Spinal cord (tissue), 10 donors: ENCODE results near the gene PACS1. TPM values are rescaled to one million over a fixed set of nuclear protein-coding genes. Genes with fewer than 3 reads are reported as not detected.

Experiments
- DNase-seq, 6 donors: peaks; one replicate each; pipeline versions ENCODE4 v3.0.0 to v3.0.0-alpha.2; 2013 to 2015; ENCODE audit warnings: low spot score in 6 of 6, low read depth in 4 of 6
- H3K27ac ChIP-seq: one replicate; pipeline ENCODE4 v1.5.1; 2013; ENCODE audit warnings: low read depth, low read length, control low read depth
- H3K27me3 ChIP-seq: one replicate; pipeline ENCODE4 v1.6.1; 2013; ENCODE audit warnings: low read length; ENCODE audit not compliant: control insufficient read depth, insufficient read depth
- H3K36me3 ChIP-seq: one replicate; pipeline ENCODE4 v1.6.1; 2013; ENCODE audit warnings: low read length; ENCODE audit not compliant: control insufficient read depth, insufficient read depth
- H3K4me1 ChIP-seq: one replicate; pipeline ENCODE4 v1.6.1; 2013; ENCODE audit warnings: low read length; ENCODE audit not compliant: control insufficient read depth, insufficient read depth
- H3K4me3 ChIP-seq: one replicate; pipeline ENCODE4 v1.5.1; 2013; ENCODE audit warnings: low read depth, low read length, control low read depth
- H3K9me3 ChIP-seq: one replicate; pipeline ENCODE4 v1.6.1; 2013; ENCODE audit warnings: low read length; ENCODE audit not compliant: control insufficient read depth, insufficient read depth
- WGBS: methylation state at CpG from one replicate; pipeline ENCODE4 v1.1.5; 2013; ENCODE audit warnings: missing lambda C conversion rate; ENCODE audit not compliant: insufficient coverage; 5-methylcytosine and 5-hydroxymethylcytosine counted together
- polyA plus RNA-seq, 2 donors: library from polyadenylated mRNA; unstranded; fragments of 120-200 nt; gene quantifications; one replicate each; pipeline ENCODE4 v1.2.1, GENCODE V29; 2013; ENCODE audit not compliant: insufficient read length in 2 of 2
- total RNA-seq, 2 donors: library from RNA; depleted of rRNA in 1 of 2; stranded (reverse); fragments of 120-200 nt in 1 of 2; fragments of >200 nt in 1 of 2; gene quantifications; one replicate each; pipeline versions ENCODE4 v1.2.3 to v1.2.4, GENCODE V29; 2013 to 2014
- donor health status: healthy.

The PACS1 gene
- total and polyA plus RNA-seq, 4 donors = 29.9 to 114 (median 72.1) TPM

DNA sequence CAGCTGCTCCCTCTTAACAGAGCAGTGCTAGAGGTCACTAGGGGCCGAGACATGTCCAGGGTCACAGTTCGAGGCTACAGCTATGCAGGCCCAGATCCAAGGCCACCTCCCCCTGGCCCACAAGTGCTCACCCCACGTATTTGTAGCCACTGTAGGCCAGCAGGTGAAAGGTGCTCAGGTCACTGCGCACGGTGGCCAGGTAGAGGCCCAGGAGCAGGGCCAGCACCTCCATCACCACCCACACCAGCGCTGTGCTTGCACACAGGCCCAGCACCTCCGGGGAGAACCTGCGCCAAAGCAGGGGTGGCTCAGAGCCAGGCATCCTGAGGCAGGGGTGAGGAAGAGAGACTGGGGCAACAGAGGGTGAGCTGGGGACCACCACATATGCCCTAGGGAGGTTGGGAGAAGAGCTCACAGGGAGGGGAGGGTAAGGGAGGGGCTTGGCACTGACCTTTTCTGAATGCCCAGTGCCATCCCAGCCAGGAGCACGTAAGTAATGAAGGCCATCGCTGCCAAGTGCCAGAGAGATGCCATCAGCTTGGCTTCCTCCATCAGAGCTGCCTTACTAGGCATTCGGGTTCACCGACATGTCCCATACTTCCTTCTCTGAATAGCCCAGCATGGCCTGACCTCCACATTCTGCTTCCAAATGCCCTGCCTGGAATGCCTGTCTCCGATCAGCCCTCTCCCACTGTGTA is 215.3 kb downstream of the PACS1 start:
- H3K27me3 ChIP-seq = no peaks in the 10 kb centered on the region
- H3K9me3 ChIP-seq = no peaks in the 10 kb centered on the region
- WGBS = 78% methylated on average over 10 of the region's 13 CpGs
- peaks cover 59% of the 10 kb centered on the region for H3K36me3 ChIP-seq
- no peak overlapping the region for H3K4me3 ChIP-seq
- H3K27ac ChIP-seq = no peak overlapping the region
- H3K4me1 ChIP-seq = peaks cover 69% of the 10 kb centered on the region
- no peak for DNase-seq

DNA sequence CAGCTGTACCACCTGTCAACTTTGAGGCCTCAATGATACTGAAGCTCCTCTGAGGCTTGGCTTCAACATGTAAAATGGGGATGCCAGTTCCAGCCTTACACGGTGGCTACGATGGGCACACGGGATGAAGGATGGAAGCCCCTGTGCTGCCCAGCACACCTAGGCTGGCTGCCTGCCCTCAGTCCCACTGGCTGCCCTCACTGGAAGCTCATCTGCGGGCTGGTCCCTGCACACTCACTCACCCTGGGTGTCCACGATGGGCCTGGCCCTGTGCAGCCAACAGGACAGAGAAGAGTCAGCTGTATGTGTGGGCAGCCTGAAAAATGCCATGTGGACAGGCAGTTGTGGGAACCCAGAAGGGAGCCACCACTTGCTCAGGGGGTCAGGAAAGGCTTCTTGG is 216.6 kb downstream of the PACS1 start:
- WGBS = 85% methylated on average over 5 of the region's 5 CpGs

DNA sequence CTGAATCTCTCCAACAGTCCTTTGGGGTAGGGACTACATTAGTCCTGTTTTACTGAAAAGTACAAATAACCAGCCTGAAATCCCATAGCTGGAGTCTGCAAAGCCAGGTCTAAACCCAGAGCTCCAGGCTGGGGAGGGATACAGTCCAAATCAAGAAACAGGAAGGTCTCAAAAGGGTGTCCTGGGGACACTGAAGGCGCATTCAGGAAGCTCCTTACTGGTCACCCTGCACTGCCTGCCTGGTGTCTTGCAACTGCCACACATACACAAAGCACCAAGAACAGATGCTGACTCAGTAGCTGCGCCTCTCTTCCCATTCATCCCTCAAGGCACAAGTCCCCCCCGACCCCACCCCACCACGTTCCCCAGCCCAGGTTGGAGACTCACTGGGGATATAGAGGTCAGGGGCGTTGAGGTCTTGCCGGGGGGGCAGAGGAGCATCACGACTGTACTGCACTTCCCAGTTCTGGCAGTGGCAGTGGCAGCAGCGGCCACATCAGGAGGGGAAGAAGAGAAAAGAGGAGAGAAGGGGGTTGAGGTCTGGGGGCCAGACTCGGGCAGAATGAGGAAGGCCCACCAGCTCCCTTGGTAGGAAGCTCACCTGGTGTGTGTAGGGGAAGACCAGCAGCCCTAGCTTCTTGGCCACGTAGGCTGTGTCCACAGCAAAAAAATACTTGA is 217.3 kb downstream of the PACS1 start:
- peaks cover 3% of the 10 kb centered on the region for H3K27me3 ChIP-seq
- no peaks in the 10 kb centered on the region for H3K9me3 ChIP-seq
- 66% methylated on average over 7 of the region's 10 CpGs for WGBS
- no peak for DNase-seq
- peaks cover 60% of the 10 kb centered on the region for H3K4me1 ChIP-seq
- no peak overlapping the region for H3K4me3 ChIP-seq
- H3K27ac ChIP-seq = no peak overlapping the region
- H3K36me3 ChIP-seq = peaks cover 48% of the 10 kb centered on the region

More for the DNA sequence above, 216.6 kb downstream of the PACS1 start:
- no peak for DNase-seq
- no peak overlapping the region for H3K4me3 ChIP-seq
- peaks cover 62% of the 10 kb centered on the region for H3K4me1 ChIP-seq
- peaks cover 52% of the 10 kb centered on the region for H3K36me3 ChIP-seq
- H3K9me3 ChIP-seq = no peaks in the 10 kb centered on the region
- no peak overlapping the region for H3K27ac ChIP-seq
- peaks cover 2% of the 10 kb centered on the region for H3K27me3 ChIP-seq

DNA sequence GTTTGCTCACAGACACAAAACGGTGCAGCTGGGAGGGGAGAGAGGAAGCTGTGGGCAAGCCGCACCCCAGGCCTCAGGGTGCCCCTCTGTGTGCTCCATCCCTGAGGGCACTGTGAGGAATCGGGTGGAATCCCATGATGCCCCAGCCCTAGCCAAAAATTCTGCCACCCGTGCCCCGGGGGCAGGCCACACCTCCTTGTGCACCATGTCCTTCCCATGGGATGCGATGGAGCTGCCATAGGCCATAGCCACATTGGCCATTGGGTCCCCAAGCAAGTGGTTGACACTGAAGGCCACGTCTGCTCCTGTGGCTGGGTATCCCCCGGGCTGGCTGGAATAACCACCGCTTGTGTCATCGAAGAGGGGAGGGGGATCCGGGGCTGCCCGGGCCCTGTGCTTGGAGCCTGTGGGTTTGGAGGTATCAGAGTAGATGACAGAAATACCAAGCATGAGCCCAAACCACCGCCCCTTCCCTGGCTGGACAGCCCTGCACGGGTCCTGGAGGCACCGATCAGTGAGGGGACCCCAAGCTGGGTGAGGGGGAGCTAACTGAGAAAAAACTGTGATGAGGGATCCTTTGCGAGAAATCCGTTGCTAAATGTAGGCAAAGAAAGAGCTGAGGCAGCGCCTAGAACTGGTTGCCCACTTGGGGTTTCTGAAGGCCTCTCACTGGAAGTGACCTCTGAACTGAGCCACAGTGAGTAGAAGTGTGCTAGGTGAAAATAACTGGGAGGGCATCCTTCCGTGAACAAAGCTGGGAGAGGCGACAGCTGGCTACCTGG is 218.0 kb downstream of the PACS1 start:
- no peaks in the 10 kb centered on the region for H3K9me3 ChIP-seq
- peaks cover 41% of the 10 kb centered on the region for H3K36me3 ChIP-seq
- peaks cover 10% of the 10 kb centered on the region for H3K27me3 ChIP-seq
- DNase-seq = peak in 1 of 6 donors; percentile 64
- 34% methylated on average over 18 of the region's 20 CpGs for WGBS
- peaks cover 60% of the 10 kb centered on the region for H3K4me1 ChIP-seq
- H3K4me3 ChIP-seq = peak overlapping the region; percentile 90
- peak overlapping the region; percentile 99 for H3K27ac ChIP-seq

DNA sequence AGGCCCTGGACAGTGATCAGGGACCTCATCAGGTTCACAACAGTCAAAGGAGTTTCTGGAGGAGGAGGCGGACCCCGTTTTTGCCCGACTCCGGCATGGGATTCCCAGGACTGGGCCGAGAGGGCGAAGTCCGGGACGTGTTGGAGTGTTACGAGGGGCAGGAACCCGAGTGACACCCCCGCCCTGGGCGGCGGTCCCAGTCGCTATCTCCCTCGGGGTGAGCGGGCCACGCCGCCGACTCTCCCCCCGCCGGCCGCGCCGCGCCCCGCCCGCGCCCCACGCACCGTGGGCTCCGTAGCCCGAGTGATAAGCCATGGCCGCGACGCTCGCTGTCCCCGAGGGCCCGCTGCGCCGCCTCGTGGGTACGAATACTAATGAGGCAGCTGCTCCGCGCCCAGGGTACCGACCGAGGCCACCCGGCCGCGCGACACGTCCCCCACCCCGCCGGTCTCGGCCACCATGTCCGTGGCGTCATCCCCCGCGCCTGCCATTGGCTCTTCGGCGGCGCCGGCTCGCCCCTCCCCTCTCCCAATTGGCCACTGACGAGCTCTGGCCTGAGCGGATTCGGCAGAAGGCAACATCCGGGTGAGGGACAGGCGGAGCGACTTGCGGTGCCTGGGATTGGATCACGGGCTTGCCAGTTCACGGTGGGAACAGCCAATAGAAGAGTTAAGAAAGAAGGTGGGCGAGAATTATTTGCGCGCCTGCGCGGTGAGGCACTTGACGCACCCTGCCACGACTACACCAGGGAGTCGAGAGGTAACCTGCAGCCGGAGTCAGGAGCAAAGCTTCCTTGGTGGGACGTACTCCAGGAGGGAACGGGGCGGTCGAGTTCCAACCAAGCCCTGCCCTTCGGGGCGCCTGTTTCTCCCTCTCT is 218.8 kb downstream of the PACS1 start, which contains the start of gene YIF1A:
Gene YIF1A, minus strand, starts transcription at position 473 of the 877 bp plus-strand sequence. Its CDS starts 158 bp downstream, at position 315.
- H3K4me1 ChIP-seq = peaks cover 56% of the 10 kb centered on the region
- peak; percentile 93 to 100 (median 98) for DNase-seq
- peaks cover 13% of the 10 kb centered on the region for H3K27me3 ChIP-seq
- H3K9me3 ChIP-seq = no peaks in the 10 kb centered on the region
- H3K36me3 ChIP-seq = peaks cover 34% of the 10 kb centered on the region
- under 1% methylated on average over 86 of the region's 87 CpGs for WGBS
- H3K4me3 ChIP-seq = peak within 1 kb of the TSS; percentile 97
- peak within 1 kb of the TSS; percentile 99 for H3K27ac ChIP-seq

DNA sequence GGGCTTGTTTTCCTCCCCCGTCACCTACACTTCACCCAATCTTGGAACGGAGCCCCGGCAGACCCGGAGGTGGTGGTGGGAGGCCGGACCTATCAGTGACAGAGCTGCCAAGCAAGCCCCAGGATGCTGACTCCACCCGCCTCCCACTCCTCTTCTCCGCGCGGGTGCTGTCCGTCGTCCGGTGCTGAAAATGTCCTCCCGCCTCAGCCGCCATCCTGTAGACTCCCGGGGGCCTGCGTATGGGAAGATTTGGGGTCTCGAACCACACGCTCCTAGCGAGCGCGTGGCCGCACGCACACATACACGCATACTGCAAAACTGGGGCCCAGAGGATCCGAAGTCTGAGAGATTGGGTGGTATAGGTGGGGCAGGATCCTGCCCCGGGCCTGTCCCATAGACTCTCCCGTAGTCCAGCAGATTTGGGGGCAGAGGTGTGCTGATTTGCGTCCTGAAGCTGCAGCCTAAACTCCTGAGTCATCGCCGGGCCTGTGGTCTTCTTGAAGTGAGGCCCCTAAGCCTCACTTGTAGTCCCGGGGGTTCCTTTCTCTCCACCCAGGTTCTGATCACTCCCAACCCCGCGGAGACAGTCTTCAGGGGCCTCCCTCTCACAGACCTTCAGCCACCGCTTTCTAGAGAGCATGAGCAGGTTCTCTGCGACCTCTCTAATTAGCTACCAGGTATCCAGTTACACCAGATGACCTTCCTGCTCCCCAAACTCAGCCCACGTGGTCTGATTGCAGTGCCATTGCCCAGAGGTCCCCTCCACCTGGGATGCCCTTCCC is 219.7 kb downstream of the PACS1 start:
- Histone ChIP-seq H3K27ac (peak overlapping the region; percentile 99), H3K4me3 (peak overlapping the region; percentile 97), H3K4me1 (peaks cover 54% of the 10 kb centered on the region), H3K36me3 (peaks cover 34% of the 10 kb centered on the region), H3K27me3 (peaks cover 13% of the 10 kb centered on the region), H3K9me3 (no peaks in the 10 kb centered on the region)
- no peak for DNase-seq
- 11% methylated on average over 34 of the region's 36 CpGs for WGBS

DNA sequence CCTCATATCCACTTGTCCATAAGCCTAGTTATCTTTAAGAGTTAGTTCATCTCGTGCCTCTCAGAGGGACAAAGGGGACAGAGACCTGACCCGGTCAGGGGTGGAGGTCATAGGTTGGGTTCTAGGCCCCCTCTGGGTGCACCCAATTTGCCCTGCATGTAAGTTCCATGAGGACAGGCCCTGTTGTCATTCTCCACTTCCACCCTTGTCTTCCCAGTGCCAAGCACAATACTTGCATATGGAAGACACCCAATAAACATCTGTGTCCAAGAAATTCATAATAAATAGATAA is 220.2 kb downstream of the PACS1 start:
- Histone ChIP-seq H3K4me1 (peaks cover 54% of the 10 kb centered on the region), H3K36me3 (peaks cover 34% of the 10 kb centered on the region), H3K4me3 (peak overlapping the region; percentile 97), H3K27me3 (peaks cover 13% of the 10 kb centered on the region), H3K9me3 (no peaks in the 10 kb centered on the region), H3K27ac (peak overlapping the region; percentile 99)
- 100% methylated on average over 1 of the region's 2 CpGs for WGBS
- DNase-seq = no peak

DNA sequence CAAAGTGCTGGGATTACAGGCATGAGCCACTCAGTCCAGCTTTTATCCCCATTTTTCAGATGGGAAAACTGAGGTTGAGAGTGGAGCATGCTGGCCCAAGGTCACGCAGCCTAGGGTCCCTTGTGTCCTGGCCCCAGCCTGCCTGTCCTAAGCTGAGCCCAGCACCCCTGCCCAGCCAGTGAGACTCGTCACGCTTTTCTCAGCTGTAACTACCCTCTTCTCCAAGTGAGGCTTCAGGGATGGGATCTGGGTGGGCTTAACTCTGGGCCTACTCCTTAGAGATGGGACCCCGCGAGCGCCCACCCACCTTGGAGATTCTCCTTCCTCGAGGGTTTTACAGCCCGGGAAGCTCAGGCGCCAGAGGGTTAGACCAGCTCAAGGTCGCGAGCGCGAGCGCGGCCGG is 221.2 kb downstream of the PACS1 start:
- DNase-seq = peak in 1 of 6 donors; percentile 32
- Histone ChIP-seq H3K36me3 (peaks cover 34% of the 10 kb centered on the region), H3K4me3 (peak overlapping the region; percentile 35), H3K9me3 (no peaks in the 10 kb centered on the region), H3K27me3 (peaks cover 13% of the 10 kb centered on the region), H3K27ac (no peak overlapping the region), H3K4me1 (peaks cover 54% of the 10 kb centered on the region)
- WGBS = 9% methylated on average over 16 of the region's 16 CpGs
